GM04504 (cell line): ENCODE results near the gene SNRPD1.
"Not testable (repeated sequence)": the region's sequence is repeated elsewhere in the genome, so short reads cannot be mapped to it uniquely, and the experiment has no call there.

Source experiments
- DNase-seq: peaks from one replicate; pipeline ENCODE4 v3.0.0-alpha.2; 2012; ENCODE audit warnings: low read depth

Gene SNRPD1

DNA sequence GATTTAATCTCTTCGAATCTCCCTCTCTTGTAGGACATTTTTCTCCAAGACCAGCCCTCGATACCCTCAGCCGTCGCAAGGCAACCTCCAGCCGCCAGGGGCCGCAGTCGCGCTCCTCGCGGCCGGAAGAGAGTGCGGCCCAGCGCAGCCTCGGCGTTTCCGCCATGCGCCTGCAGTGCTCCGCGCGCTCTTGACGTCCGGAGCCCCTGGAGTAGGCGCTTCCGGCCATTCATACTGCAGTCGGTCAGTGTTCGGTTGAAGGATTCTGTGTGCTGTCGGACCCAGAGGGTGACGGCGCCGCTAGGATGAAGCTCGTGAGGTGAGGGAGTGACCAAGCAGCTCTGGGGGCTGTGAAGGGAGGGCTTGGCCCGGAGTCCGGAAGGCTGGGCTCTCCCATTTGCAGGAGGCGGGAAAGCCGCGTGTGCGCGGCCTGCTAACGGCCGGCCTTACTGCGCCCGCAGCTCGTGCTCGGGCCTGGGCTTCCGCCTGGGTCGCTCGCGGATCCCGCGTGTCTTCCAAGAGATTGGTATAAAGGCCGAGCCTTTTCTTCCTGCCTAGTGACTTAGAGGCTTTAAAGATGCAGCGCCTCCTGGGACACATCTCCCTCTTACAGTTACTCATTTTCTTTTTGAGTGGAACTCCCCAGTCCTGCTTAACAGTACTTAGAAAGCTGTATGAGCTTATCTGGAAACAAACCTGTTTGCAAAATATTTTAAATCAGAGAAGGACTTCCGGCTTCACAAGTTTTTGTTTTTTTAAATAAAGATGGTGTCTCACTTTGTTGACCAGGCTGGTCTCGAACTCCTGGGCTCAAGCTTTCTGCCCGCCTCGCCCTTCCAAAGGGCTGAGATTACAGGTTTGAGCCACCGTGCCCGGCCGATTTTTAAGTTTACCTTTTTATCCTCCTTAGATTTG, at the start of gene SNRPD1:
SNRPD1 (plus strand) TSS at position 190 of the 915 bp plus-strand sequence; CDS start at position 306, 116 bp downstream.
- peak; percentile 74 for DNase-seq

DNA sequence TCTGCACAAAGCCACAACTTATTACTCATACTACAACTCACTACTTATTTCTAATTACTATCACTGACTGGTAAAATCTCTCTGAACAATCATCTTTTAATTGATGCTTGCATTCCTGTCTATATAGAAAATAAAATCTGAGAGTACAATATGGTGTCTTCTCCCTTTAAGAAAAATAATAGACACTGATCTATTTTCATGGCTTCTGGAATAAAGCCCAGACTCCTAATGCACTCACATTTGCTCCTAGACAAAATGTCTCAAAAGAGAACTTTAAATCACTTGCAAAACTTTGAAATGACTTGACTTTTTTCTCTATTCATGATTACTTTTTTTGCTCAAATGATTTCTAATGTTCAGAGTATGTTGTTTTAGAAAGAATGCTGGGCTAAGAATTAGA, 40.3 kb upstream of the SNRPD1 start:
- no peak for DNase-seq

DNA sequence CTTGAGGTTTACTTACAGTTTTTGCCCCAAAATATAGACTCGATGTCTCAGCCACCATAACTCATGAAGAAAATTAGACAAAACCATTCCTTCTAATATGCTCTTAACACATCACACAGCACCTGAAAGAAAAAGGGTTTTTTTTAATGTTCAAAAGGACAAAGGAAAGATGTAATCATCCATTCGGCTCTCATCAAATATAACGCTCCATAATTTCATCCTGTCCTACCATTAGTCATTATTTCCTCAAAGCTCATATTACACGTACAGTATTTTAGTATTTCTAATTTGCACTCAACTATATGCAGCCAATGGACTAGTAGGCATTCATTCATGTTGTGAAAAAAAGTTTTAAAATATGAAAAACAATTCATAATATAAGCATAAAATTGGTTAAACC, 36.5 kb upstream of the SNRPD1 start:
- no peak for DNase-seq

DNA sequence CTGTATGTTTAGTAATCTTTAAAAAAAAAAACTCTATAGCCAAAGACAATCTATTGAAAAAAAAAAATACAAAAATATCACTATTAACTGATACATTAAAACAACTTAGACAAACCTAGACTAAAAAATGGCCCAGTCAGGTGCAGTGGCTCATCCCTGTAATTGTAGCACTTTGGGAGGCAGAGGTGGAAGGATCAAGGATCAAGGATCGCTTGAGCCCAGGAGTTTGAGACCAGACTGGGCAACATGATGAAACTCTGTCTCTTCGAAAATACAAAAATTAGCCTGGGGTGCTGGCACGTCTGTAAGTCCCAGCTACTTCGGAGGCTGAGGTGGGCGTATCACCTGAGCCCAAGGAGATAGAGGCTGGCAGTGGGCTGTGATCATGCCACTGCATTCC, 27.7 kb upstream of the SNRPD1 start:
- no peak for DNase-seq

DNA sequence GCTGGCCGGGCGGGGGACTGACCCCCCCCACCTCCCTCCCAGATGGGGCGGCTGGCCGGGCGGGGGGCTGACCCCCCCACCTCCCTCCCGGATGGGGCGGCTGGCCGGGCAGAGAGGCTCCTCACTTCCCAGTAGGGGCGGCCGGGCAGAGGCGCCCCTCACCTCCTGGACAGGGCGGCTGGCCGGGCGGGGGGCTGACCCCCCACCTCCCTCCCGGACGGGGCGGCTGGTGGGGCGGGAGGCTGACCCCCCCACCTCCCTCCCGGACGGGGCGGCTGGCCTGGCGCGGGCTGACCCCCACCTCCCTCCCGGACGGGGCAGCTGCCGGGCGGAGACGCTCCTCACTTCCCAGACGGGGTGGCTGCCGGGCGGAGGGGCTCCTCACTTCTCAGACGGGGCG, 19.8 kb upstream of the SNRPD1 start:
- DNase-seq = not testable (repeated sequence)

DNA sequence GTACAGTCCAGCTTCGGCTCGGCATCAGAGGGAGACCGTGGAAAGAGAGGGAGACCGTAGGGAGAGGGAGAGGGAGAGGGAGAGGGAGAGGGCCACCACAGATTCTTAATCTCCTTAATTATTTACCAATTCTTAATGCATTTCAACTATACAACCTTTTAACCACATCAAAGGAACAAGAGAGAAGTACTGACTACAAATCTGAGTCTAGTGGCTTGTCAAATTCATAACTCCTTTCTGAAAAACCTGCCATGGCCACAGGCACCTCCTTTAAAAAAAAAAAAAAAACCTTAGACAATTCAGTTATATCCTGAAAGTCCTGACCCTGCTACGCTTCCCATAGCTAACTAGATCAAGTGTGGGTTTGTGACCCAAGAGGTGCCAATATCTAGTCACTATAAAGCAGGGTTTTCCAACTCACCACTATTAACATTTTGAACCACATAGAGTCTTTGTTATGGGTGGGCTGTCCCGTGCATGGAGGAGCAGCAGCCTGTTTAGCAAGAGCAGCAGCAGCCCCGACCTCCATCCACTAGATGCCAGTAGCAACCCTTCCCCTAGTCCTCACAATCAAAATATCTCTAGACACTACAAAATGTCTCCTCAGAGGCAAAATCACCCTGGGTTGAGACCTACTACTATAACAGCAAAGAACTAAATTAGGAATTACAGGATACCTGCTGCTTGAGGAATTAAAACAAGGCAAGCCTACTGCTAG, 18.4 kb upstream of the SNRPD1 start:
- no peak for DNase-seq

DNA sequence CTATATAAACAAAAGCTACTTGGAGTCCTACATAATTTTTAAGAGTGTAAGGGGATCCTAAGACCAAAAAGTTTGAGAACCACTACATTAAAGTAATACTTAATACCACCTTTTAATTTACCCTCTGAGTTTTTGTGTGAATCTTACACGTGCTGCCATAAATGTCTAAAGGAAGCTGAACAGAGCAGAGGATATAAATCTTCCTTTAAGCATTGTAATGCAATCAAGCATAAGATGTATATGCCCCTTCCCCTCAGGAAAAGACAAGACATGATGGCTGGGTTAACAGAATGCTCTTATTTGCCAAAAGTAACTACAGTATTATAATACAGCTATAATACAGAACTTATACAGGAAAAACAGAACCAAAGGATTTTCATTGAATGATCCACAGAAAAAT, 14.5 kb upstream of the SNRPD1 start:
- no peak for DNase-seq

DNA sequence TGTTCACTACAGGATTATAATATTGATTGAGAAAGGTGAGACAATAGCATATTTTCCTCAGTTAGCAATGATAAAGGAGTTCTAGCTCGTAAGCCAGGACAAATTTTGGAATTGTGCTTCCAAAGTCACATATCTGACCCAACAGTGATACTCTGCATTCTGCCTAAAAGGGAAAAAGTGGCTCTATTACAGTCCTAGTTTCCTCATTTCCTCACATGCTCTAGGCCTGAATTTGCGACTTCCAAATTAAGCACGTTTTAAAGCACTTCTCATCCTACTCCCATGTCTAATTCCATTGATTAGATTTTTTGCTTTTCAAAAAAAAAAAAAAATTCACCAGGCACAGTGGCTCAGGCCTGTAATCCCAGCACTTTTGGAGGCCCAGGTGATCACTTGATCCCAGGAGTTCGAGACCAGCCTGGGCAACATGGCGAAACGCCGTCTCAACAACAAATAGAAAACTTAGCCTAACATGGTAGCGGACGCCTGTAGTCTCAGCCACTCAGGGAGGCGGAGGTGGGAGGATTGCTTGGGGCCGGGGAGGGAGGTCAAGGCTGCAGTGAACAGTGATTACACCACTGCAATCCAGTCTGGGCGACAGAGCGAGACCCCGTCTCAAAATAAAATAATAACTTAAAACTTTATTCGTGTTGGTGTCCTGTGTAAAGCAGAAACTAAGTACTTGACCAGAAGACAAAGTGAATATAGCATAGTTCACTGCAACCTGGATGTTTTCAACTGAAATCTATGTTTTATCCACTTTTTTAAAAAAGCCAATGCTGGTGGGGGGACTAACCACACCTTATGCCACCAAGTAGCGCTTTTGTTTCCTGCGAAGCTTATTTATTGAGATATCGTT, 13.2 kb upstream of the SNRPD1 start:
- DNase-seq = no peak

DNA sequence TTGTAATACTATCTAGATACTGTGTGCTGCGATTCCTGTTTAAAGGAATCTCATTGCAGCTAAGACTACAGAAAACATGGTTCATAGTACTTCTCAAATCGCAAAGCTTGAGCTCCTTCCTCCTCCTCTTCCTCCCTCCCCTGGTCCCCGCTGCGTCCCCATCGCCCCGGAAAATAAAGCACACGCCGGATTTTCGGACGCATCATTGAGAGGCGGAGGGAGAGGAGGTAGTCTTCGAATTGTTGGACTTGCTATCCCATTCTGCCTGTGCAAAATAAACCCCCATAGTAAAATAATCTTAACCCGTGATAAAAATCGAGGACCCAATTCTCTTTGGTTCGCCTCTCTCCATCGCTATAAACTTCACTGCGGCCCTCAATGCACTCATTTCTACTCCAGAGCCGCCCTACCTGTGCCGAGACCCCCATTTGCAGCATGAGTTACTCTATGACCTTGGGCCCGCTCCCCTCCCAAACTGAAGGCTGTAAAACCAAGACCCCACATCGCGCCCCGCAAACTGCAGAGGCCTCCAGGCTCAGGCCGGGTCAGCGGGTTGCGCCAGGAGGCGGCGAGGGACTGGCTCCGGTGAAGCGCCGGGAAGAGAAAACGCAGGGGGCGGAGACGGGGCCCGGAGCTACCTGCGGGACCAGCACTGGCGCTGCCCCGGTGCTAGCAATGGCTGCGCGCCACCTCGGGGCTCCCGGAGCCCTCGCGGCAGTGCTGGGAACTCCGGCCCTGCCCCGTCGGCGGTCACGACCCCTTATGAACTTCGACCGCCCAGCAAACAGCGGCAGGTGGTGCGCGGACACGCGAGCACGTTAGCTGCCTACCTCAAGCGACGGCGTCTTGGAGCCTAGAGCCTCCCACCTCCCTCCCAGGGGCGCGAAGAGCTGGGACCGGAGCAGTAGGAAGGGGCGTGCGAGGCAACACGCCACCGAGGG, 12.3 kb upstream of the SNRPD1 start:
- peak; percentile 15 for DNase-seq

DNA sequence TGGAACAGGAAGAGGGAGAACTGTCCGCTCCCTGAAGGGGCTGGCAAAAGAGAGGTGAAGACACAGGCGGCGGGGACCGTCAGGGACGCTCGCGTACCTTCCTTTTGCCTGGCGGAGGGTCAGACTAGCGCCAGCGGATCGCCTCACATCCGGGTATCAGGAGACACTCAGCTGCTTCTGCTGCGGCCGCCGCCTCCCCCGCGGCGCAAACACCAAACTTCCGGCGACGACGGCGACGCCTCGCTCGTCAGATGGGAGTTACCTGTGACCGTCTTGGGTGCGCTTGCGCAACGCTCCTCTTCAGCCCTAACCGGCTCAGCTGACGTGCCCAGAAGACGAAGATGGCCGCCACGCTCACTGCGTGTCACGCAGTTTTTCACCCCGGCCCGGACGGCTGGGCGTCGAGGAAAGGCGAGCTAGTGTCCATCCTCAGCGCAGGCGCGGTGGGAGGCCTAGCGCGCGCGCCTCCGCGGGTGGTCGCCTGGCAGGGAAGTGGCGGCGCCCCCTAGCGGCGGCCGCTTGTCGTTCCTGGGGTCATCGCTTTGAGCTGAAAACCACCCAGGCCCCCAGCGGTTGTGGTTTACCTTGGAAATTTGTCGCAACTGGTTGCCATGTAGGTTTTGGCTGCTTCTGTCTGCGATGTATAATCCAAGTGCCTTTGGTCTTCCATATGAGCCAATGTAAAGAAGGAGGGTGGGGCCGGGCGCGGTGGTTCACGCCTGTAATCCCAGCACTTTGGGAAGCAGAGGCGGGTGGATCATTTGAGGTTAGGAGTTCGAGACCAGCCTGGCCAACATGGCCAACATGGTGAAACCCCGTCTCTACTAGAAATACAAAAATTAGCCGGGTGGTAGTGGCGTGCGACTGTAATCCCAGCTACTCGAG, 11.3 kb upstream of the SNRPD1 start, which contains the start of gene ESCO1:
ESCO1 (minus strand) TSS at position 179 of the 885 bp plus-strand sequence. CDS start 25,861 bp downstream, outside the sequence.
- peak; percentile 94 for DNase-seq

DNA sequence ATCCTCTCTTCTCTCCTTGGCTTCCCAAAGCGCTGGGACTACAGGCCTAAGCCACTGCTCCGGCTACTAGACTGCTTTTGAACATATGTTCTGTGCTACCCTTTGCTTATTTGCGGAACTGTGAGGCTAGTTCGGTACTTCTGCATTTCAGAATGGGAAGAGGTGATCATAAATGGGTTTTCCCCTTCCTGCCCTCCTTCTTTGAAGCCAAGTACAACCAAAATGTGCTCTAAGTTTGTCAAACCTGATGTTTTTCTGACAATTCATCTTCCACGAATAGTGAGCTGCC, 9.9 kb upstream of the SNRPD1 start:
- DNase-seq = no peak

DNA sequence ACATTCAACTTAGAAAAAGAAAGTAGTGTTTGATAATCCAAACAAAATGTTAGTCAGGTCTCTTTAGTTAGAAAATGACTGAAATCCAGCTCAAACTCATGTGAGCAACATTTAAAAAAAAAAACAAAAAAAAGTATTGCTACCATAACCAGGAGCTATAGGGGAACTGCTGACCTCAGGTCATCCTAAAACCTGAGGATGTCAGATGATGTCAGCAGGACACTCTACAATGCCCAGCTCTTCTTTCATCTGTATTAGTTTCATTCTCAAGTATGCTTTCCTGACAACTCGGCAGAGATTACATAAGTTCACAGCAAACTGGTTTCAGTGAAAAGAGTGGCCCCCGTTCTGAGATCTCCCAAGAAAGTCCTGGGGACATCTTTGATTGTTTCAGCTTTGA, 7.4 kb upstream of the SNRPD1 start:
- DNase-seq = no peak

DNA sequence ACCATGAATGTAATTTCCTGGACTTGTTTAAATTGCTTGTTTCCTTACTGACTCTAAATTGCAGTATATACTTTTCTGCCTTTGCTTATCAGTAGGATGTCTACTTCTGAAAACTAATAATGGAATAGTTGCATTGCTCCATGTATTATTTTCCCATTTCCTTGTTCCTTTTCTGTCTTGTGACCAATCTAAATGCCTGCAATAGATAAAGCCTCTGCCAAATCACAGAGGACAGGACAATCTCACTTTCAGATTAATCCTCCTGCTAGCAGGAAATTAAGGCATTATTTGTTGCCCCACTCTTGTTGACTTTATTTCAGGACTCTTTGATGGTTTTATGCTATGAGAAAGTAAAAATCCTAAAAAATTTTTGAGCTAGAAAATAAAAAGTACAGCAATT, 6.9 kb upstream of the SNRPD1 start:
- DNase-seq = no peak

DNA sequence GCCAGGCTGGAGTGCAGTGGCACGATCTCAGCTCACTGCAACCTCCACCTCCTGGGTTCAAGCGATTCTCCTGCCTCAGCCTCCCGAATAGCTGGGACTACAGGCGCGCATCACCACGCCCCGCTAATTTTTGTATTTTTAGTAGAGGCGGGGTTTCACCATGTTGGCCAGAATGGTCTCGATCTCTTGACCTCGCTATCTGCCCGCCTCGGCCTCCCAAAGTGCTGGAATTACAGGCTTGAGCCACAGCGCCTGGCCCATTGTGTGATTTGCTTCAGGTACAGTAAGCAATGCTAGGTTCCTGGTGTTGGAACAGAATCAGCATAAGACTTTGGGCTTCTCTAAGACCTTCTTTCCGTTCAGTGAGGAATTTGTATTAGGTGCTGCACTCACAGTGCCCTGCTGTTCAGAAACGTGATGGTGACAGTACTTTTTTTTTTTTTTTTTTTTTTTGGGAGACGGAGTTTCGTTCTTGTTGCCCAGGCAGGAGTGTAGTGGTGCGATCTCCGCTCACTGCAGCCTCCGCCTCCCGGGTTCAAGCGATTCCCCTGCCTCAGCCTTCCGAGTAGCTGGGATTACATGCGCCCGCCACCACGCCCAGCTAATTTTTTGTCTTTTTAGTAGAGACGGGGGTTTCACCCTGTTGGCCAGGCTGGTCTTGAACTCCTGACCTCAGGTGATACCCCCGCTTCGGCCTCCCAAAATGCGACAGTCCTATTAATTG, 551 bp upstream of the SNRPD1 start:
- DNase-seq = not testable (repeated sequence)

DNA sequence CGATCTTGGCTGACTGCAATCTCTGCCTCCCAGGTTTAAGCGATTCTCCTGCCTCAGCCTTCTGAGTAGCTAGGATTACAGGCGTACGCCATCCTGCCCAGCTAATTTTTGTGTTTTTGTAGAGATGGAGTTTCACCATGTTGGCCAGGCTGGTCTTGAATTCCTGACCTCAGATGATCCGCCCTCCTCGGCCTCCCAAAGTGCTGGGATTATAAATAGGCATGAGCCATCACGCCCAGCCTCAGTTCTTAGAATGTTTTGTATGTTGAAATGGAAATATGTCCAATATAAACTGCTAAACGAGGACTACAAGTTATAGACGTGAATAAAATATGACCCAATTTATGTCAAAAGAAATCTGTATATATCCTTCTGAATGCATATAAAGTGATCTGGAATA, 9.5 kb downstream of the SNRPD1 start:
- DNase-seq = not testable (repeated sequence)

DNA sequence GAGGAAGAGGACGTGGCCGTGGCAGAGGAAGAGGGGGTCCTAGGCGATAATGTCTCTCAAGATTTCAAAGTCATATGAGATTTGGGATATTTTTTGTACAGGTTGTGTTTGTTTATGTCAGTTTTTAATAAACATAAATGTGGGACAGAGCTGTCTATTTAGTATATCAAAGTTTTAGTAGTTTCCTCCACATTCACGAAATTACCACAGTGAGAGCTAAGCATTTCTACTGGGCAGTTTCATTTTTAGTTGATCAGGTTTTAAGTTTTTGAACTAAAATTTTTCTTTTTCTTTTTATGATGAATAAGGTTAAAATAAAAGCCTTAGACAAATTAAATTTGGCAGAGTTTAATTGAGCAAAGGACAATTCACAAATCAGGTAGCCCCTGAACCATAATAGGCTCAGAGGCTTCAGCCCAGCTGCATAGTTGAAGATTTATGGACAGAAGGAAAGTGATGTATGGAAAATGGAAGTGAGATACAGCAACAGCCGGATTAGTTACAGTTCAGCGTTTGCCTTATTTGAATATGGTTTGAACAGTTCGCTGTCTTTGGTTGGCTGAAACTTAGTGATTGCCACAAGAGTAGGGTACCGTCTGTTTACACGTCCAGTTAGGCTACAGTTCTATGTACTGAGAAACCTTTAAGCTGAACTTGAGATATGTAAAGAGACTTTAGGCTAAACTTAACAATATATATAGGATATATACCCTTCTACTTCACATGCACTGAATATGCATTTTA, 17.1 kb downstream of the SNRPD1 start:
- no peak for DNase-seq

DNA sequence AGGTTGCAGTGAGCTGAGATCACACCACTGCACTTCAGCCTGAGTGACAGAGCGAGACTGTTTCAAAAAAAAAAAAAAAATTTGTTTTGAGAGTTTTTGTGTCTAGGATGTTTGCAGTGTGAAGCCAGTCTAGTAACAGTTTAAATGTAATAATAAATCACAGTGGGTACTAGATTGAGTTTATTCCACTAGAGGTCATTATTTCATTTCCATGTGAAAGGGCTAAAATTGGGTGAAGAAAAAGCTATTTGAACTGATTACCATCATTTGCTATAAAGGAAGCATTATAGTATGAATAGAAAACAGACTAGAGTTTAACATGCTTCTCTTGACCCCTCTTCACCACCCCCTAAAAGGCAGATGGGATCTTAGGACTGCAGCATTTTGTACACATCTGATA, 20.3 kb downstream of the SNRPD1 start:
- no peak for DNase-seq

DNA sequence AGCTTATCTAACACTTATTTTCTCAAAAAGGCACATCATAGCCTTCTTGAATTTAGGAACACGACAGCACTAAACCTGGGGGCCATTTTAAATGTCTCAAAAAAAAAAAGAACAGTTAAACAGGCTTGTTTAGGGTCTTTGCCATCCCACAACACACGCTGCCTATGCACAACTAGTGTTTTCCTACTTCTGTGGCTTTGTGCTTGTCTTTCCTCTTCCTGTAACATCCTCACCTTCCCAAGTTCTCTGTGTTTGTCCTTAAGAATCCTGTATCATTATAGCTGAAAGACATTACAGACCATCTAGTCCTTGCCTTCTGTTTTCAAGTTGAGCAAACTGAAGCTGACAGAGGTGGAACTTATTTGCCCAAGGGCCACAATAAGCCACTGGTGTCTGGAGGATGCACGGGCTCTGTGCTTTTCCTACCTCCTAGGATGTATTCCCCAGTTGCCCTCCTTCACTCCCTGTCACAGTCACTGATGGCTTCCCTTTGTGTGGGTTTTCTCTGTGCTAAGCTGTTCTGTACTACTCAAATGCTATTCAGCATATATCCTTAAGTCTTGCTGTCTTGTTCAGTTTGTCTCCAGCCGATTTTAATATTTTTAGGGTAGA, 22.6 kb downstream of the SNRPD1 start:
- no peak for DNase-seq
